Measurements from ENCODE around the gene SPATA31C1. TPM values are rescaled to one million over a fixed set of nuclear protein-coding genes. Genes with fewer than 3 reads are reported as not detected.

Gene SPATA31C1
- total and polyA plus RNA-seq, 2 of the 8 experiments (the other 6 are each of a cell fraction or from before 2014, with no cell fraction given), result 0.15 TPM; not detected in 1

- TF ChIP-seq ATF3 (IDR thresholded peaks at IDR 0.05; ENCODE audit: insufficient read depth, low read depth, low read length) (no peak), USF2 (IDR thresholded peaks at IDR 0.05; ENCODE audit: low read length) (no peak), CHD2 (IDR thresholded peaks at IDR 0.05; ENCODE audit: low read length) (no peak), SRF (IDR thresholded peaks at IDR 0.05; ENCODE audit: low read depth, low read length) (no peak), GTF2F1 (IDR thresholded peaks at IDR 0.05; ENCODE audit: borderline replicate concordance, low read depth, low read length) (no peak), GABPA (IDR thresholded peaks at IDR 0.05; ENCODE audit: borderline replicate concordance, insufficient read depth, low read length) (no peak), TBP (IDR thresholded peaks at IDR 0.05; ENCODE audit: low read depth, low read length) (no peak)
Observed at GRCh38 chr9:87964826-87965225, 47.1 kb downstream of the SPATA31C1 start (continued).
